ENCODE results near the gene FAM174B.

DNA sequence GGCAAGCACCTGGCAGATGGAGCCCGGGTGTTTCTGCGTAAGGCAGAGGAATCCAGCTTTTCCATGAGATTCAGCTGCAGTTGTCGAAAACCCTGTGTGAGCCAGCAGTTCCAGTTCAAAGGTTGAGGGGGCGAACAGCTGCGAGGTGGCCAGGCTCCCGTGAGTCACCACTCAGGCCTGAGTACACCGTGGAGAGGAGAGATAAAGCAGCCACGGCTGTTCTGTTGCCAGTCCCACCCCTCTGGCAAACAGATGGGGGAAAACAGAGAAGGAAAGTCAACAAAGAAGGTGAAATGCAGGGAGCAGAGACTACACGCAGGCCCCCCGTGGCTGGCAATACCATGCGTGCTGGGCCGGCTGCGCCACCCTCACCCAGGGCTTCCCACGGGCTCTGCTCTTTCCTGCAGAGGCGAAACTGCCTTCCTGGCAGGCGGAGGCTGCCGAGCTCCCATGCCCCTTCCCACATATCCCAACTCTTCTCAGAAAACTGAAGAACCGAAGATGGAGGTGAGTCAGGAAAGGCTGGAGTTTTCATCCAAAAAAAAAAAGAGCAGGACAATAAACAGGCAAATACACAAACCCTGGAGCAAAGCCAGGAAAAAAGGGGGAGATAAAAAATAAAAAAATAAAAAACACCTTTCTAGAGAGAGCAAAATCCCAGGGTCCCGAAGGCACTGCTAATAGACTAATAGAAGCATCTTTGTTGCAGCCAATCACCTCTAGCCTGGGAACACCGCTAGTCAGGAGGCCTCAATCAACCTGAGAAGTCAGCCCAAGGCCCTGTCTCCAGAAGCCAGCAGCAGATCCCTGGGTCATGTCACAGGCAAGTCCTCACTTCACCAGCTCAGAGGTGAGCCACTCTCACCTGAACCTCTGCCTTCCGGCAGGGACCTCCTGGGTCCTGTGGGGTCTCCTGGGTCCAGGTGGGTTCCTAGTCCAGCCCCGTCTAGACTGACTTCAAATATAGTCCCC, 37.7 kb downstream of the FAM174B start:
- TF ChIP-seq POLR2A (IDR thresholded peaks at IDR 0.05) (no peak), CTCF (IDR thresholded peaks at IDR 0.05) (no peak)

All from testis (tissue), 2 donors.